ENCODE results near the gene GNPTAB. TPM values are rescaled to one million over a fixed set of nuclear protein-coding genes. Genes with fewer than 3 reads are reported as not detected.
"Not testable (repeated sequence)": the region's sequence is repeated elsewhere in the genome, so short reads cannot be mapped to it uniquely, and the experiment has no call there.

Gene GNPTAB
- polyA plus RNA-seq, 1 donor: 41.1 TPM

DNA sequence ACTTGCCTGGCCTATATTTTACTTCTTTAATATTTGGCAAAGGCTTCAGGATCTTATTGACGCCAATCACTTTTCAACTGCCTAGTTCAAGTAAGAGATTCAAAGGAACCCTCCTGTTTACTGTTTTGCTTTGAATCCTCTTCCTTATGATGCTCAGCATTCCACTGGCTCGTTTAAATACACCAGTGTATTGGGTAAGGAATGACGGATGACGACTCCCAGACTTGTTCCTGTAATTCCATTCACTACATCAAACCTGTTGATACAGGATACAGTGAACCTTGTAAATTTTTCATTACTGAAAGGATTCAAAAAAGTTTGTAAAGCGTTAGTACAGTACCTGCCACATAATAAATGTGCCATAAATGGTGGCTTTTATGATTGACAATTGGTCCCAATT, 89.8 kb downstream of the GNPTAB start:
- H3K27ac ChIP-seq (ENCODE audit: low read length): no peak overlapping the region
- H3K36me3 ChIP-seq (ENCODE audit: control insufficient read depth, insufficient read depth, low read length): peaks cover 50% of the 10 kb centered on the region
- H3K27me3 ChIP-seq (ENCODE audit: control insufficient read depth, insufficient read depth, low read length): no peaks in the 10 kb centered on the region
- WGBS (ENCODE audit: insufficient coverage, low lambda C conversion rate): 100% methylated on average over 1 of the region's 5 CpGs
- peaks cover 5% of the 10 kb centered on the region for H3K4me1 ChIP-seq (ENCODE audit: control insufficient read depth, insufficient read depth, low read length)
- no peak for DNase-seq
- peaks cover 9% of the 10 kb centered on the region for H3K9me3 ChIP-seq (ENCODE audit: control insufficient read depth, low read depth, low read length)
- H3K4me3 ChIP-seq (ENCODE audit: low read length): no peak overlapping the region

DNA sequence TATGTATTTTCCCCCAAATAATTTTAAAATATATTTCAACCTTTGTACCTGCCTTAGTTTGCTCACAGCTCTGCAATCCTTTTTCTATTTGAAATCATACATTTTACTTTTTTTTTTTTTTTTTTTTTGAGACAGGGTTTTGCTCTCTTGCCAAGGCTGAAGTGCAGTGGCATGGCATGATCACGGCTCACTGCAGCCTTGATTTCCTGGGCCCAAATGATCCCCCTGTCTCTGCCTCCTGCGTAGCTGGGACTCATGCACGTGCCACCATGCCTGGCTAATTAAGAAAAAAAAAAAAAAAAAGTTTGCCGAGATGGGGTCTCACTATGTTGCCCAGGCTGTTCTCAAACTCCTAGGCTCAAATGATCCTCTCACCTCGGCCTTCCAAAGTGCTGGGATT, 90.2 kb downstream of the GNPTAB start:
- Histone ChIP-seq H3K9me3 (ENCODE audit: control insufficient read depth, low read depth, low read length) (peaks cover 9% of the 10 kb centered on the region), H3K4me1 (ENCODE audit: control insufficient read depth, insufficient read depth, low read length) (peaks cover 5% of the 10 kb centered on the region), H3K36me3 (ENCODE audit: control insufficient read depth, insufficient read depth, low read length) (peaks cover 50% of the 10 kb centered on the region), H3K27me3 (ENCODE audit: control insufficient read depth, insufficient read depth, low read length) (no peaks in the 10 kb centered on the region), H3K27ac (ENCODE audit: low read length) (no peak overlapping the region), H3K4me3 (ENCODE audit: low read length) (no peak overlapping the region)
- no peak for DNase-seq
- WGBS (ENCODE audit: insufficient coverage, low lambda C conversion rate): no CpG with 5 or more reads among the region's 5 CpGs

- H3K36me3 ChIP-seq (ENCODE audit: control insufficient read depth, insufficient read depth, low read length): peaks cover 42% of the 10 kb centered on the region
Observed at GRCh38 chr12:101738920-101739665, 91.7 kb downstream of the GNPTAB start, which contains the start of gene SYCP3. Gene SYCP3 (minus strand): TSS chr12:101739462. CDS start chr12:101737935, 1,527 bp downstream.

GRCh38 chr12:101737476-101737875, 93.3 kb downstream of the GNPTAB start:
- DNase-seq: no peak
- H3K9me3 ChIP-seq (ENCODE audit: control insufficient read depth, low read depth, low read length): peaks cover 9% of the 10 kb centered on the region
- H3K4me3 ChIP-seq (ENCODE audit: low read length): no peak overlapping the region
- WGBS (ENCODE audit: insufficient coverage, low lambda C conversion rate): 66% methylated on average over 2 of the region's 6 CpGs
- no peak overlapping the region for H3K27ac ChIP-seq (ENCODE audit: low read length)
- no peaks in the 10 kb centered on the region for H3K27me3 ChIP-seq (ENCODE audit: control insufficient read depth, insufficient read depth, low read length)
- peaks cover 34% of the 10 kb centered on the region for H3K36me3 ChIP-seq (ENCODE audit: control insufficient read depth, insufficient read depth, low read length)
- H3K4me1 ChIP-seq (ENCODE audit: control insufficient read depth, insufficient read depth, low read length): peaks cover 2% of the 10 kb centered on the region

More at GRCh38 chr12:101738920-101739665, 91.7 kb downstream of the GNPTAB start, which contains the start of gene SYCP3:
- no peaks in the 10 kb centered on the region for H3K27me3 ChIP-seq (ENCODE audit: control insufficient read depth, insufficient read depth, low read length)
- DNase-seq: no peak
- no peak within 1 kb of the TSS for H3K4me3 ChIP-seq (ENCODE audit: low read length)
- H3K9me3 ChIP-seq (ENCODE audit: control insufficient read depth, low read depth, low read length): peaks cover 9% of the 10 kb centered on the region
- WGBS (ENCODE audit: insufficient coverage, low lambda C conversion rate): 93% methylated on average over 3 of the region's 57 CpGs
- H3K4me1 ChIP-seq (ENCODE audit: control insufficient read depth, insufficient read depth, low read length): peaks cover 5% of the 10 kb centered on the region
- no peak within 1 kb of the TSS for H3K27ac ChIP-seq (ENCODE audit: low read length)

- 80% methylated on average over 1 of the region's 5 CpGs for WGBS (ENCODE audit: insufficient coverage, low lambda C conversion rate)
- not testable (repeated sequence) for H3K27me3 ChIP-seq (ENCODE audit: control insufficient read depth, insufficient read depth, low read length); H3K4me3 ChIP-seq (ENCODE audit: low read length); H3K4me1 ChIP-seq (ENCODE audit: control insufficient read depth, insufficient read depth, low read length); DNase-seq; H3K27ac ChIP-seq (ENCODE audit: low read length); H3K9me3 ChIP-seq (ENCODE audit: control insufficient read depth, low read depth, low read length)
- H3K36me3 ChIP-seq (ENCODE audit: control insufficient read depth, insufficient read depth, low read length): peaks cover 30% of the 10 kb centered on the region
Observed at GRCh38 chr12:101734482-101734881, 96.3 kb downstream of the GNPTAB start.

DNA sequence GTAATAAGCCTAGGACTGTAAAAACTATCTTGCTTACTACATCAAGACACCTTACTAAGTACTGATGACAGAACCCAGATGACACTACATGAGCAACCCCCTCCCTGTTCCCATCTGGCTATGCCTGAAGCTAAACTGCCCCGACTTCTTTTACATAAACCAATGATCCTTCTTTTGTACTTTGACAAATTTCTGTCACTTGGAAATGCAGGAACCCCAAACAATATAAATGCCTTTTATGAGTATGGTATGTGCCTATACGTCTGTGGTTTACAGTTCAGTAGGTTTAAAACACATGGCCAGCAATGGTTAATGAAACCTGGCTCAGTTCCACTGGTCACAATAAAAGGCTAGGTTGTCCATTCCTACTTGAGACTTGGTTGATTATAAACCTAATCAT, 97.6 kb downstream of the GNPTAB start:
- no peak overlapping the region for H3K4me3 ChIP-seq (ENCODE audit: low read length)
- WGBS (ENCODE audit: insufficient coverage, low lambda C conversion rate): no CpG with 5 or more reads among the region's 2 CpGs
- H3K27ac ChIP-seq (ENCODE audit: low read length): no peak overlapping the region
- H3K4me1 ChIP-seq (ENCODE audit: control insufficient read depth, insufficient read depth, low read length): no peaks in the 10 kb centered on the region
- DNase-seq: no peak
- H3K36me3 ChIP-seq (ENCODE audit: control insufficient read depth, insufficient read depth, low read length): peaks cover 20% of the 10 kb centered on the region
- no peaks in the 10 kb centered on the region for H3K27me3 ChIP-seq (ENCODE audit: control insufficient read depth, insufficient read depth, low read length)
- no peaks in the 10 kb centered on the region for H3K9me3 ChIP-seq (ENCODE audit: control insufficient read depth, low read depth, low read length)

DNA sequence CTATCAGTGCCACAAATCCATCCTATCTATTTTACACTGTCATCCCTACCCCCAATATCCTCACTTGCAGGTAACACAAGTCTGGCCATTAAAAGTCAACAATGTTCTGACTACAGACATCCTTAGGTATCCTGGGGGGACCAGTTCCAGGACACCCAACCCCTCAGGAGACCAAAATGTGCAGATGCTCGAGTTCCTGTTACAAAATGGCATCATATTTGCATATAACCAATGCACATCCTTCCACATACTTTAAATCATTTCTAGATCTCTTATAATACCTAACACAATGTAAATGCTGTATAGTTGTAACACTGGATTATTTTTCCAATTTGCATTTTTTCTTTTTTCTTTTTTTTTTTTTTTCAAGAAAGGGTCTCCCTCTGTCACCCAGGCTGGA, 98.4 kb downstream of the GNPTAB start:
- DNase-seq: no peak
- Histone ChIP-seq H3K9me3 (ENCODE audit: control insufficient read depth, low read depth, low read length) (no peaks in the 10 kb centered on the region), H3K4me3 (ENCODE audit: low read length) (no peak overlapping the region), H3K27ac (ENCODE audit: low read length) (no peak overlapping the region), H3K4me1 (ENCODE audit: control insufficient read depth, insufficient read depth, low read length) (no peaks in the 10 kb centered on the region), H3K27me3 (ENCODE audit: control insufficient read depth, insufficient read depth, low read length) (no peaks in the 10 kb centered on the region), H3K36me3 (ENCODE audit: control insufficient read depth, insufficient read depth, low read length) (peaks cover 22% of the 10 kb centered on the region)
- no CpG with 5 or more reads among the region's 1 CpG for WGBS (ENCODE audit: insufficient coverage, low lambda C conversion rate)

GRCh38 chr12:101729842-101730241, 100.9 kb downstream of the GNPTAB start:
- H3K36me3 ChIP-seq (ENCODE audit: control insufficient read depth, insufficient read depth, low read length): peaks cover 27% of the 10 kb centered on the region

GRCh38 chr12:101727098-101727497, 103.7 kb downstream of the GNPTAB start:
- H3K27ac ChIP-seq (ENCODE audit: low read length): no peak overlapping the region
- H3K27me3 ChIP-seq (ENCODE audit: control insufficient read depth, insufficient read depth, low read length): no peaks in the 10 kb centered on the region
- H3K4me1 ChIP-seq (ENCODE audit: control insufficient read depth, insufficient read depth, low read length): no peaks in the 10 kb centered on the region
- DNase-seq: no peak
- H3K9me3 ChIP-seq (ENCODE audit: control insufficient read depth, low read depth, low read length): no peaks in the 10 kb centered on the region
- no peak overlapping the region for H3K4me3 ChIP-seq (ENCODE audit: low read length)
- H3K36me3 ChIP-seq (ENCODE audit: control insufficient read depth, insufficient read depth, low read length): peaks cover 33% of the 10 kb centered on the region

More at GRCh38 chr12:101729842-101730241, 100.9 kb downstream of the GNPTAB start:
- Histone ChIP-seq H3K9me3 (ENCODE audit: control insufficient read depth, low read depth, low read length) (no peaks in the 10 kb centered on the region), H3K4me1 (ENCODE audit: control insufficient read depth, insufficient read depth, low read length) (no peaks in the 10 kb centered on the region), H3K27ac (ENCODE audit: low read length) (no peak overlapping the region), H3K4me3 (ENCODE audit: low read length) (no peak overlapping the region), H3K27me3 (ENCODE audit: control insufficient read depth, insufficient read depth, low read length) (no peaks in the 10 kb centered on the region)
- no peak for DNase-seq

- no peak for DNase-seq
- Histone ChIP-seq H3K36me3 (ENCODE audit: control insufficient read depth, insufficient read depth, low read length) (peaks cover 33% of the 10 kb centered on the region), H3K4me1 (ENCODE audit: control insufficient read depth, insufficient read depth, low read length) (no peaks in the 10 kb centered on the region), H3K4me3 (ENCODE audit: low read length) (no peak overlapping the region), H3K27ac (ENCODE audit: low read length) (no peak overlapping the region), H3K9me3 (ENCODE audit: control insufficient read depth, low read depth, low read length) (no peaks in the 10 kb centered on the region), H3K27me3 (ENCODE audit: control insufficient read depth, insufficient read depth, low read length) (no peaks in the 10 kb centered on the region)
- 100% methylated on average over 1 of the region's 4 CpGs for WGBS (ENCODE audit: insufficient coverage, low lambda C conversion rate)
Observed at GRCh38 chr12:101722392-101722791, 108.4 kb downstream of the GNPTAB start.

DNA sequence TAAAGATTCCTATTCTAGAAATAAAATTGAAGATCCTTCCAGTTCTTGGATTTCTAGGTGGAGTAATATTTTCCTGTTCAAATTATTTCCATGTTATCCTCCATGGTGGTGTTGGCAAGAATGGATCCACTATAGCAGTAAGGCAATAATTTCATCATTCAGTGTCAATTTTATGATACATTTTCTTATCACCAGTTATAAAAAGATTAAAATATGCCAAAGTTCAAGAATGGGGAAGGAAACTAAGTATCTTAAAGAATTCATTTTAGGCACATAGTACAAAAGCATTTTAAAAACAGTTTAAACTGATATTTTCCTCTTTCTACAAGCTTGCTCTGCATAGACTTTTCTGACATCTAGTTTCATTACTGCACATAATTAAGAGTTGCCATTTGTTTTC, 110.6 kb downstream of the GNPTAB start:
- no peak overlapping the region for H3K27ac ChIP-seq (ENCODE audit: low read length)
- DNase-seq: peak in 1 of 2 donors; percentile 37

More for the DNA sequence above, 110.6 kb downstream of the GNPTAB start:
- peaks cover 31% of the 10 kb centered on the region for H3K36me3 ChIP-seq (ENCODE audit: control insufficient read depth, insufficient read depth, low read length)
- H3K4me1 ChIP-seq (ENCODE audit: control insufficient read depth, insufficient read depth, low read length): peaks cover 2% of the 10 kb centered on the region
- no peaks in the 10 kb centered on the region for H3K9me3 ChIP-seq (ENCODE audit: control insufficient read depth, low read depth, low read length)
- no peak overlapping the region for H3K4me3 ChIP-seq (ENCODE audit: low read length)
- no peaks in the 10 kb centered on the region for H3K27me3 ChIP-seq (ENCODE audit: control insufficient read depth, insufficient read depth, low read length)

Measured in large intestine (tissue), 3 donors.